SK-N-SH (cell line): ENCODE results near the gene RSRC1. TPM values are rescaled to one million over a fixed set of nuclear protein-coding genes. Genes with fewer than 3 reads are reported as not detected.

Experiments used
- CTCF ChIA-PET: fragments of 300-600, 350-600 bp; formaldehyde crosslinking; extraction: SDS; loops from one replicate; lab custom pipeline; 2021; lab: Yijun Ruan, JAX
- POLR2A ChIA-PET: fragments of 350-600 bp; sonication (Branson Sonifier 250); formaldehyde crosslinking; extraction: SDS; loops from one replicate; lab custom pipeline; 2020; ENCODE audit warnings: antibody characterized with exemption, inconsistent platforms; lab: Yijun Ruan, JAX
- DNase-seq: peaks from one replicate; pipeline ENCODE4 v3.0.0; 2012
- H2AFZ ChIP-seq: fragments of 200-600 bp; sonication (generic); 2 replicates; pipeline ENCODE4 v1.8.1; 2016; ENCODE audit warnings: antibody characterized with exemption, mild to moderate bottlenecking, low read depth
- H3F3A ChIP-seq: fragments of 200-600 bp; sonication (generic); replicated peaks from 2 replicates; pipeline ENCODE3; 2016; ENCODE audit warnings: antibody characterized with exemption, mild to moderate bottlenecking; ENCODE audit not compliant: insufficient read depth
- H3K27ac ChIP-seq, 2 experiments: fragments of 200-500 bp in 1 of 2; fragments of 200-600 bp in 1 of 2; sonication (Bioruptor generic) in 1 of 2; sonication (generic), shearing (Covaris generic) in 1 of 2; 2 replicates each; pipeline versions ENCODE4 v1.5.1 to v1.6.1; 2014 to 2016; ENCODE audit warnings: low read depth in 2 of 2, inconsistent platforms in 1 of 2, low read length in 1 of 2, mild to moderate bottlenecking in 1 of 2, mixed read lengths in 1 of 2
- H3K27me3 ChIP-seq: fragments of 200-600 bp; sonication (generic), shearing (Covaris generic); 2 replicates; pipeline ENCODE4 v1.6.1; 2016; ENCODE audit warnings: mixed run types; ENCODE audit not compliant: insufficient read depth
- H3K36me3 ChIP-seq, 2 experiments: fragments of 200-500 bp in 1 of 2; fragments of 200-600 bp in 1 of 2; sonication (Bioruptor generic) in 1 of 2; sonication (generic) in 1 of 2; replicated peaks in 1 of 2; 2 replicates each; pipeline versions ENCODE3 to v1.5.1; 2014 to 2016; ENCODE audit warnings: low read length in 1 of 2, mild to moderate bottlenecking in 1 of 2; ENCODE audit not compliant: insufficient read depth in 2 of 2, control insufficient read depth in 1 of 2
- H3K4me1 ChIP-seq, 2 experiments: fragments of 200-500 bp in 1 of 2; fragments of 200-600 bp in 1 of 2; sonication (Bioruptor generic) in 1 of 2; sonication (generic), shearing (Covaris generic) in 1 of 2; 2 replicates each; pipeline versions ENCODE4 v1.5.1 to v1.6.1; 2014 to 2016; ENCODE audit warnings: low read depth in 1 of 2, low read length in 1 of 2, mixed run types in 1 of 2; ENCODE audit not compliant: insufficient read depth in 2 of 2, control insufficient read depth in 1 of 2
- H3K4me2 ChIP-seq: fragments of 200-600 bp; sonication (generic), shearing (Covaris generic); 2 replicates; pipeline ENCODE4 v1.6.1; 2017; ENCODE audit warnings: mixed run types
- H3K4me3 ChIP-seq, 2 experiments: fragments of 200-500 bp in 1 of 2; fragments of 200-600 bp in 1 of 2; sonication (Bioruptor generic) in 1 of 2; sonication (generic), shearing (Covaris generic) in 1 of 2; 2 replicates each; pipeline versions ENCODE4 v1.5.1 to v1.8.1; 2014 to 2016; ENCODE audit warnings: low read depth in 2 of 2, inconsistent platforms in 1 of 2, low read length in 1 of 2, mild to moderate bottlenecking in 1 of 2, mixed read lengths in 1 of 2, moderate library complexity in 1 of 2
- H3K79me2 ChIP-seq: fragments of 200-600 bp; sonication (generic); 2 replicates; pipeline ENCODE4 v1.8.1; 2017; ENCODE audit warnings: mild to moderate bottlenecking; ENCODE audit not compliant: insufficient read depth
- H3K9ac ChIP-seq: fragments of 200-600 bp; sonication (generic); 2 replicates; pipeline ENCODE4 v1.6.1; 2017; ENCODE audit warnings: mixed run types
- H3K9me2 ChIP-seq: fragments of 200-600 bp; sonication (generic); 2 replicates; pipeline ENCODE4 v1.6.1; 2017; ENCODE audit warnings: mixed run types
- H3K9me3 ChIP-seq: fragments of 200-600 bp; sonication (generic); 2 replicates; pipeline ENCODE4 v1.6.1; 2017; ENCODE audit warnings: mixed run types, mild to moderate bottlenecking, moderate library complexity
- H4K20me1 ChIP-seq: fragments of 200-600 bp; sonication (generic); 2 replicates; pipeline ENCODE4 v1.6.1; 2017; ENCODE audit warnings: mild to moderate bottlenecking, mixed run types; ENCODE audit not compliant: insufficient read depth
- CHD2 ChIP-seq: fragments of 150-350 bp; IDR thresholded peaks from 2 replicates; pipeline ENCODE4 v1.6.1; 2018; ENCODE audit warnings: low read length; ENCODE audit not compliant: partially characterized antibody
- EP300 ChIP-seq, 2 experiments: IDR thresholded peaks; 2 replicates each; pipeline versions ENCODE4 v1.4.0 to v1.6.1; 2012; ENCODE audit warnings: borderline replicate concordance in 1 of 2, low read depth in 1 of 2, low read length in 1 of 2
- EZH2phosphoT487 ChIP-seq: fragments of 200-600 bp; sonication (generic); IDR thresholded peaks from 2 replicates; pipeline ENCODE4 v1.6.1; 2017; ENCODE audit warnings: low read depth, mixed run types, mild to moderate bottlenecking, antibody characterized with exemption, moderate library complexity, borderline replicate concordance
- FOSL2 ChIP-seq: IDR thresholded peaks from 2 replicates; pipeline ENCODE4 v1.4.0; 2012; ENCODE audit warnings: low read depth, mild to moderate bottlenecking, moderate library complexity, borderline replicate concordance
- GATA2 ChIP-seq: sonication (generic); formaldehyde crosslinking; IDR thresholded peaks from 2 replicates; pipeline ENCODE4 v1.5.0; 2020; ENCODE audit warnings: mild to moderate bottlenecking, missing genetic modification reagents
- JUND ChIP-seq: IDR thresholded peaks from 2 replicates; pipeline ENCODE4 v1.4.0; 2012
- MEF2A ChIP-seq: IDR thresholded peaks from 2 replicates; pipeline ENCODE4 v1.4.0; 2012; ENCODE audit warnings: low read depth, borderline replicate concordance
- MXI1 ChIP-seq: IDR thresholded peaks from 2 replicates; pipeline ENCODE4 v1.6.1; 2012; ENCODE audit warnings: mild to moderate bottlenecking, low read depth, low read length, improper control_type of control experiment
- NFIC ChIP-seq: IDR thresholded peaks from 2 replicates; pipeline ENCODE4 v1.4.0; 2012; ENCODE audit warnings: borderline replicate concordance
- TAF1 ChIP-seq: IDR thresholded peaks from 2 replicates; pipeline ENCODE4 v1.6.1; 2012; ENCODE audit warnings: low read depth, mild to moderate bottlenecking, low read length, moderate library complexity, borderline replicate concordance
- TCF12 ChIP-seq: IDR thresholded peaks from 2 replicates; pipeline ENCODE4 v1.4.0; 2012
- TEAD4 ChIP-seq: IDR thresholded peaks from 2 replicates; pipeline ENCODE4 v1.4.0; 2012; ENCODE audit warnings: mild to moderate bottlenecking, borderline replicate concordance; ENCODE audit not compliant: insufficient read depth
- YY1 ChIP-seq: IDR thresholded peaks from 2 replicates; pipeline ENCODE4 v1.4.0; 2012; ENCODE audit warnings: low read depth, mild to moderate bottlenecking
- WGBS: methylation state at CpG from one replicate; pipeline ENCODE4 v1.1.6; 2017; ENCODE audit warnings: low lambda C conversion rate; 5-methylcytosine and 5-hydroxymethylcytosine counted together
- polyA plus RNA-seq, 3 experiments: library from polyadenylated mRNA; depleted of rRNA; stranded (reverse); fragments of >200 nt; gene quantifications; 2 replicates each; pipeline ENCODE4 v1.2.3, GENCODE V29; 2012
- TF ChIP-seq, protein P1 (sequence below): IDR thresholded peaks from 2 replicates; pipeline ENCODE4 v1.4.0; 2012; ENCODE audit warnings: low read depth, borderline replicate concordance
- TF ChIP-seq, protein P2 (sequence below): fragments of 150-350 bp; IDR thresholded peaks from 2 replicates; pipeline ENCODE4 v1.6.1; 2016; ENCODE audit warnings: mild to moderate bottlenecking, low read depth, low read length
- TF ChIP-seq, protein P3 (sequence below): IDR thresholded peaks from 2 replicates; pipeline ENCODE4 v1.4.0; 2012; ENCODE audit warnings: low read depth

Gene RSRC1
- polyA plus RNA-seq, 1 of the 3 experiments (the other 2 are of a cell fraction) = 4.5 TPM

GRCh38 chr3:158105119-158105709, 4.7 kb upstream of the RSRC1 start:
- 0% methylated on average over 17 of the region's 39 CpGs for WGBS
- TF ChIP-seq JUND (no peak), EZH2phosphoT487 (no peak), MEF2A (no peak), FOSL2 (no peak), CHD2 (no peak), YY1 (no peak), NFIC (0 out of 2 replicates have a peak, but pooled peaks have one; percentile 10), TAF1 (no peak), TEAD4 (no peak), EP300 (IDR thresholded peaks at IDR 0.05; ENCODE audit: borderline replicate concordance in 1 of 2, low read depth in 1 of 2, low read length in 1 of 2) (peak in 1 of 2 experiments; percentile 13; a peak in 1 of 4 replicates), TCF12 (peak; percentile 12; the same call in 1 of the 2 replicates), GATA2 (CRISPR knock-in tag) (no peak), MXI1 (no peak)
- TF ChIP-seq, protein P1, sequence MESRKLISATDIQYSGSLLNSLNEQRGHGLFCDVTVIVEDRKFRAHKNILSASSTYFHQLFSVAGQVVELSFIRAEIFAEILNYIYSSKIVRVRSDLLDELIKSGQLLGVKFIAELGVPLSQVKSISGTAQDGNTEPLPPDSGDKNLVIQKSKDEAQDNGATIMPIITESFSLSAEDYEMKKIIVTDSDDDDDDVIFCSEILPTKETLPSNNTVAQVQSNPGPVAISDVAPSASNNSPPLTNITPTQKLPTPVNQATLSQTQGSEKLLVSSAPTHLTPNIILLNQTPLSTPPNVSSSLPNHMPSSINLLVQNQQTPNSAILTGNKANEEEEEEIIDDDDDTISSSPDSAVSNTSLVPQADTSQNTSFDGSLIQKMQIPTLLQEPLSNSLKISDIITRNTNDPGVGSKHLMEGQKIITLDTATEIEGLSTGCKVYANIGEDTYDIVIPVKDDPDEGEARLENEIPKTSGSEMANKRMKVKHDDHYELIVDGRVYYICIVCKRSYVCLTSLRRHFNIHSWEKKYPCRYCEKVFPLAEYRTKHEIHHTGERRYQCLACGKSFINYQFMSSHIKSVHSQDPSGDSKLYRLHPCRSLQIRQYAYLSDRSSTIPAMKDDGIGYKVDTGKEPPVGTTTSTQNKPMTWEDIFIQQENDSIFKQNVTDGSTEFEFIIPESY = no peak
- TF ChIP-seq, protein P2, sequence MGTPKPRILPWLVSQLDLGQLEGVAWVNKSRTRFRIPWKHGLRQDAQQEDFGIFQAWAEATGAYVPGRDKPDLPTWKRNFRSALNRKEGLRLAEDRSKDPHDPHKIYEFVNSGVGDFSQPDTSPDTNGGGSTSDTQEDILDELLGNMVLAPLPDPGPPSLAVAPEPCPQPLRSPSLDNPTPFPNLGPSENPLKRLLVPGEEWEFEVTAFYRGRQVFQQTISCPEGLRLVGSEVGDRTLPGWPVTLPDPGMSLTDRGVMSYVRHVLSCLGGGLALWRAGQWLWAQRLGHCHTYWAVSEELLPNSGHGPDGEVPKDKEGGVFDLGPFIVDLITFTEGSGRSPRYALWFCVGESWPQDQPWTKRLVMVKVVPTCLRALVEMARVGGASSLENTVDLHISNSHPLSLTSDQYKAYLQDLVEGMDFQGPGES = no peak
- TF ChIP-seq, protein P3, sequence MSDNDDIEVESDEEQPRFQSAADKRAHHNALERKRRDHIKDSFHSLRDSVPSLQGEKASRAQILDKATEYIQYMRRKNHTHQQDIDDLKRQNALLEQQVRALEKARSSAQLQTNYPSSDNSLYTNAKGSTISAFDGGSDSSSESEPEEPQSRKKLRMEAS = peak; percentile 23; the same call in 1 of the 2 replicates

More at GRCh38 chr3:158105119-158105709, 4.7 kb upstream of the RSRC1 start:
- Histone ChIP-seq H2AFZ (peak overlapping the region; percentile 99), H3K36me3 (peaks cover 22 to 26% of the 10 kb centered on the region in 2 experiments), H3K9me2 (no peaks in the 10 kb centered on the region), H3K4me2 (peak overlapping the region; percentile 91; the same call in 1 of the 2 replicates), H3K4me3 (peak overlapping the region; percentile 90 to 91), H3K79me2 (peaks cover 26% of the 10 kb centered on the region), H3K27ac (peak overlapping the region; percentile 69 to 85), H3K4me1 (peaks cover 0 to 15% of the 10 kb centered on the region in 2 experiments; a peak in 3 of 4 replicates), H3K9me3 (no peaks in the 10 kb centered on the region), H3K27me3 (no peaks in the 10 kb centered on the region), H3K9ac (peak overlapping the region; percentile 77), H3F3A (peaks cover 3% of the 10 kb centered on the region), H4K20me1 (peaks cover 3% of the 10 kb centered on the region; the same call in 1 of the 2 replicates)
- DNase-seq = peak; percentile 84
- ChIA-PET CTCF (interaction anchor here (1.1 to 2.6 kb wide), 4 partner anchors 100 to 563 kb away, joined by 3 to 8 read pairs (median 5); no protein-coding TSS in a partner anchor), POLR2A (interaction anchor here (0.8 to 1.3 kb wide), 2 partner anchors 426 to 472 kb away, joined by 3 read pairs; no protein-coding TSS in a partner anchor)
